Uterus (tissue), 2 donors: ENCODE measurements around the gene DYNC1LI1.

ENCODE experiments used
- CTCF ChIP-seq, 4 experiments: fragments of 200-600 bp in 2 of 4; fragments of 450-650 bp in 2 of 4; sonication (generic) in 2 of 4; IDR thresholded peaks; one replicate each; pipeline ENCODE4 v1.5.1; 2016 to 2019; ENCODE audit warnings: antibody characterized with exemption in 4 of 4, mild to moderate bottlenecking in 2 of 4, moderate library complexity in 1 of 4
- POLR2A ChIP-seq, 2 donors: fragments of 450-650 bp; IDR thresholded peaks; one replicate each; pipeline ENCODE4 v1.6.1; 2016; ENCODE audit warnings: antibody characterized with exemption in 2 of 2, mild to moderate bottlenecking in 1 of 2, moderate library complexity in 1 of 2

- TF ChIP-seq CTCF (IDR thresholded peaks at IDR 0.05), result no peak
- TF ChIP-seq POLR2A (IDR thresholded peaks at IDR 0.05), result no peak
Observed at GRCh38 chr3:32525720-32526119, 44.9 kb downstream of the DYNC1LI1 start.
